Stimulated activated CD4-positive, alpha-beta T cell treated with anti-CD3 and anti-CD28 coated beads, Interleukin-1b, Interleukin-23, amount 100 ng/mL, for 24 hours (primary cell): ENCODE data around the gene KCNJ2.

ENCODE experiments used
- DNase-seq, 4 experiments: peaks; one replicate each; pipeline ENCODE4 v3.0.0-alpha.2; 2020; ENCODE audit warnings: low read depth in 4 of 4, low spot score in 1 of 4

The KCNJ2 gene

DNA sequence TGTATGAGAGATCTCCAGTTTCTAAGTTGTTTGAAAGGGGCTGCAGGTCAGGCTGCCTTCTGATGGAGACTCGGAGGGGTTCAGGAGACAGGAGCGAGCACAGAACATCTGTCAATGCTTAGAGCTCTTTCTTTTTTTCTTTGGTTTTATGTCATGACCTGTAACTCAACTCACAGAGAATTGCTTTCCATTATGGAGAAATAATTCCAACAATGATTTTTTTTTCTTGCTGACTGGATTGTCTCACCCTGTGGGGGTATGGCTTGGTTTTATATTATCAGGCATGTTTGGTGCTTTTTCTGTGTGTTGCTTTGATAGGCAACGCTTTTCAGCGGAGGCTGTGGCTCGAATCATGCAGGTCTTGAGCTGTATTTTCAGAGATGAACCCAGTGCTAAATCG is 10.7 kb upstream of the KCNJ2 start:
- DNase-seq = no peak

GRCh38 chr17:70159980-70160379 is 9.4 kb upstream of the KCNJ2 start:
- DNase-seq = no peak

DNA sequence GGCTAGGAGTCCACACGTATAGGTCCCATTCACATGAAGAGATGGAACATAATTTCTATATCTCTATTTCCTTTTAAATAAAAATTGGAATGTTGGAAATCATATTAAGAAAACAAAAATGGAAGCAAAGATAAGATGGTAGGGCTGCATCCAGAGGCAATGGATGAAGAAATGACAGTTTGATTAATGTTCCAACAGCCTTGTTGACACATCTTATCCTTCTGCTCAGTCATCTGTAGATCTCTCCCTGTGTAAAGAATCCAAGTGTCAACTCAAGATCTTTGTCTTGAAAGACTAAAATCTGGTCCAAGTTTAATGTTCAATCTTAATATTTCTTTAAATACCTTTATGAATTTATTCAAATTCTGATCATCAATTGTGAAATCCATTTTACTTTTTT is 7.8 kb upstream of the KCNJ2 start:
- DNase-seq = no peak

GRCh38 chr17:70165383-70165782 is 3.9 kb upstream of the KCNJ2 start:
- DNase-seq = no peak

GRCh38 chr17:70166615-70167014 is 2.7 kb upstream of the KCNJ2 start:
- DNase-seq = no peak

DNA sequence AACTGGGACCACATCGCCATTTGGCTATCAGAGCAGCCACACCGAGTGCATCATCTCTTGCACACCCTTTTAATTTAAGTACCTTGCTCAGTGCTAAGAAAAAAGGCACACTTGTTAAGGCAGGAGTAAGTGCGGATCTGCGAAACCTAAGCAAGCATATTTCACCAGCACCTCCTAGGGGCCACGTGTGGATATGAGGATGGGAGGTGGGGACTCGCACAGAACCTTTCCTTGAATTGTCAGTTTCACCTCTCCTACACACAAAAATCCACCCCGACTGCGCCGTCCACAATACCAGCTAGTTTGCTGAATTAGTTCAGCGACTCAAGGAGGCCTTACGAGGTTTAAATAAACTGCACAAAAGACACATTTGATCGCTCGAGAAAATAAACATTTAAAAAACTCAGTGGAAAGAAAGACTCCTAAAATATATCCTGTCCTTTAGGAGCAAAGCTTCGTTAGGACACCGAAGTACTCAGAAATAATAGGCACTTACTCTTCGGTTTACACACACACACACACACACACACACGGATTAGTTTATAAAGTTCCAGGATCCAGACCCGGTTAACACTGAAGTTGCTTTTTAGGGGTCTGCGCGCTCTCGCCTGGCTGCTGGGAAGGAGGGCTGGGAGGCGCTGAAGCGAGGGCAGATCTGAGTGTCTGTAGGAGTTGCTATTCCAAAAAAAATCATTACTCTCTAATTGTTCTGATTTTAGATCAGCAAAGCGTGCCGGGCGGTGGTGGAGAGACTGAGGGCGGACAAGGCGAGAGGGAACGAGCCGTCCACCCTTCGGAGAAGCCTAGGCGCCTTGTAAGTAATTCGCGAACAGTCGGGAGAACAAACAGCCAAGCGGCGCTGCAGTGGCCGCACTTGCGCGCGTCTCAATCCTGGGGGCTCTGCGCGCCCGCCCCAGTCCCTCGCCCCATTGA is 1.0 kb upstream of the KCNJ2 start:
- no peak for DNase-seq

DNA sequence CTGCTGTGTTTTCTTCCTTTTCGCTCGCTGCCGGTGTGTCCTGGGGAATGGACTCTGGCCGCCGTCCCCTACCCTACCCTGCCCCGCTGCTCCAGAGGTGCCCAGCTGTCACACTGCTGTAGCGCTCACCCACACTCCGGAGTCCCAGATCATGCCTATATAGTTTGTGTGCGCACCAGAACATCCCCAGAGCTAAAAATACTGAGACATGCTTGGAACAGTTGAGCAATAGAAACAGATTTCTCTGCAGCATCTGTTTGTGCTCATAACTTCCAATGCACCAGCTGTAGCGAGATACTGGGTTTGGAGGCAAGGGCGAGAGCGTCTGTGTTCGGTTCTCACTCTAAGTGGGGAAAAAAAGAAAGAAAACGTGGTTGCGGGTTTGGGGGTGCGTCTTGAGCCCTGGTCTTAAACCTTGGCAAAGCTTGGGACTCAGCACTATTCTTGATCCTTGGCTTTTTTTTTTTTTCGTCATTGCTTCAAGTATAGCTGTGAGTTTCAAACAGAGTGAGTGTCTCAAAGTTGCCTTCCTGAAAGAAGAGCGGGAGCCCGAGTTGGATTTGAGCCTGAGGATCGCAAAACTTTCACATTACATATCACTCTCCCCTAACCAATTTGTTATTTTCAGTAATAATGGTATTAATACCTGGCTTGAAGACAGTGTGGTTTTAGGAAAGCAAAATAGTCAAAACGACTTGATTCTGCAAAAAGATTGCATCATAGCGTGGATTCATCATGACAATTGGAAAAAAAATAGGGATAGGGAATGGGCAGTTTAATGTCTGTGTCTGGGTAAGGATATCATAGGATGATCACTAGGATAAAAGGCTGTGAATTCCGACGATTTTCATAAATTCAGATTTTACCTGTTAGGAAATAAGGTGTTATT is 621 bp downstream of the KCNJ2 start:
- no peak for DNase-seq

GRCh38 chr17:70171159-70171558 is 1.8 kb downstream of the KCNJ2 start:
- no peak for DNase-seq

DNA sequence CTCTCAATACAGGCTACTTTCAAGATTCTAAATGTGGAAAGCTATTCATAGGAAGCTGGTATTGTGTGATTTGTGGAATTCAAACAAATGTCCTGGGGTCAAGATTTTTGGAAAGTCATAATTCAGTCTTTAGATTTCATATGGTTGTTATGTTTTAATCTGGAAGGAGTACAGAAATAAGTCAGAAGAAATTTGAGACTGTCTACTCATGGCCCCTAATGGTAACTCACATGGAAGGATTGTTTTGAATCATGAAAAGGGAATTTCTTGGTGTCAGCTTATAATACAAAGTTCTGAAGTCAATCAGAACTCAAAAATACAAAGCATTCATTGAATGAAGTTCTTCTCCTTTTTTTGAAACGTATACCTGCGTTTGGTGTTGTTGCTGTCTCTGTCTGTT is 3.1 kb downstream of the KCNJ2 start:
- no peak for DNase-seq

DNA sequence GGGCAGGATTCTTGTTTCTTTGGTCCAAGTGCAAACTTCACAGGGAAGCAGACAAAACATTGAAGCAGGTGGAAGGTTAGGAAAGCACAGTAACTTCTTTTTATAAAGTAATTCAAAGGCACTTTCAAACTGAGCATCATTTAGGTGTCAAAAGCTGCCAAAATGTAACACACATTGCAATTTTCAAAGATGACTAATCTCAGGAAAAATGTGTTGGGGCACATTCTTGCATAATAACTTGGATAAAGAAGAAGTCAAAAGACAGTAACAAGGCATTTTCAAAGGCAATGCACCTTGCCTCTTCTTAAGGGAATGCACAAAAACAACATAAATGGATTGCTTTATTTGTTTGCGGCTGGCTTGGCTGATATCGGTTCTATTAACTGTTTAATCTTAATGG is 3.6 kb downstream of the KCNJ2 start:
- no peak for DNase-seq

DNA sequence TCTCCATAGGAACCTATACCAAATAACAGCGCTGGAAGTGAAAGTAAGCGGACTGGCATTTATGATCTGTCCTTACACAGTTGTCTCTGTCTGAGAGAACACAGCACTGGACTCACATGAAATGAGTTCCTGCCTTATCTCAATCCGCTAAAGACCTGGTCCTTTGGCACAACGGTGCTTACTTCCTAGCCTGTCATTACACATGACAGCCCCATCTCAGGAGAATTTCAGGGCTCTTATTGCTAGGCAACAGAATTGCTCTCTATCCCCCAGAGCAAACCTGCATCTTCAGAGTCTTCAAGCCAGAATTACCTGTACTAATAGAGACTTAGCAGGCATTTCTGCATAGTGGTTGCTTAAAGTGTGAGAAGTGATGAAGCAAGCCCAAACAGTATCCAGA is 4.3 kb downstream of the KCNJ2 start:
- no peak for DNase-seq

- no peak for DNase-seq
These were observed 12.0 kb downstream of the KCNJ2 start for GRCh38 chr17:70181376-70181775.

- no peak for DNase-seq
These were observed 12.5 kb downstream of the KCNJ2 start for GRCh38 chr17:70181866-70182265.

DNA sequence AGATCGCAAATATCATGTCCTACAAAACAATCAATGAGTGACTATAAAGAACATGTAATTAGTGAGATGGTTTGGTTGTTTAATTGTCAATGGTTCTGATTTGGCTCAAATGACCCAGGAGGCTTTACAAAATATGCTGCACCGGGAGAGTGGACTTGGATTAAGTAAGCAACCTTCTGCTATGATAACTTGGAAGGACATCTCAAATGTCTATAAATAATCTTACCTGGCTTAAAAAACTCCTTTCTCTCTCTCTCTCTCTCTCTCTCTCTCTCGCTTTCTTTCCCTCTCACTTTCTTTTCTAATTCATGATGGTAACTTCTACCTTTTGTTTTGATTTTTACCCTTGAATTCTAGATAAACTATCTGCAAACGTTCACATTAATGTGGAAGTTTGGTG is 14.2 kb downstream of the KCNJ2 start:
- no peak for DNase-seq

- no peak for DNase-seq
These were observed 14.9 kb downstream of the KCNJ2 start for GRCh38 chr17:70184207-70184606.

DNA sequence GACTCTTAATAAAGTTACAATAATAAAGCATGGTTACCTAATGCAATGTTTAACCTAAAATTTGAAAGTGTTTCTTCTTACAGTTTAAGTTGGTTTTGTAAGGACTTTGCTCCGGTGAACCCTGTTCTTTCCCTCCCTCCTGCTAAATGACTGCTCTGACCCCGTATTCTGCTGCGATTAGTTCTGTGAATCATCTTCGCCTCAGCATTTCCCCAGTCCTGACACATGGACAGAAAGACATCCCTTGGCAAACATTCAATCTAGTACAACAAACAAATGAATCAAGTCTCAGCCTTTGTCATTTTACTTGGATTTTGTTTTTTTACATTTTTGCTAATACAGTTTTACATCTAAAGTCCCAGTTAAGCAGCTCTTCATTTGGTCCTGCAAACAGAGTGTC is 15.4 kb downstream of the KCNJ2 start:
- DNase-seq = no peak

GRCh38 chr17:70185285-70185684 is 16.0 kb downstream of the KCNJ2 start:
- DNase-seq = no peak

DNA sequence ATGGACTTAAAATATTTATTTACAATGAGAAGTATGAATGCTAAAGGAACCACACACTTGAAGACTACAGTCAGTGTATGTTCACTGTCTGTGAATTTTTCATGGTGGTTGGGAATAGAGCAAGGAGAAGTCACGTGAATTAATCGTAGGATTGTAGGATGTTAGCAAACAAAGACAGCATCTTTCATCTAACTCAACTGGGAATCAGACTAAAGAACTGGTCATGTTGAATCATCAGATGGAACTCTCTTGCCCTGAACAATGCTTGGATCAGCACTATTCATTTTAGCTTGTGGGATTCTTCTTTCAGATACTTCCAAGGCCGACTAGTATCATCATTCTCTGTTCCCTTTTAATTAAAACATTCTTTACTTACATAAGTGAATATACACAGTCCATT is 18.1 kb downstream of the KCNJ2 start:
- DNase-seq = no peak

DNA sequence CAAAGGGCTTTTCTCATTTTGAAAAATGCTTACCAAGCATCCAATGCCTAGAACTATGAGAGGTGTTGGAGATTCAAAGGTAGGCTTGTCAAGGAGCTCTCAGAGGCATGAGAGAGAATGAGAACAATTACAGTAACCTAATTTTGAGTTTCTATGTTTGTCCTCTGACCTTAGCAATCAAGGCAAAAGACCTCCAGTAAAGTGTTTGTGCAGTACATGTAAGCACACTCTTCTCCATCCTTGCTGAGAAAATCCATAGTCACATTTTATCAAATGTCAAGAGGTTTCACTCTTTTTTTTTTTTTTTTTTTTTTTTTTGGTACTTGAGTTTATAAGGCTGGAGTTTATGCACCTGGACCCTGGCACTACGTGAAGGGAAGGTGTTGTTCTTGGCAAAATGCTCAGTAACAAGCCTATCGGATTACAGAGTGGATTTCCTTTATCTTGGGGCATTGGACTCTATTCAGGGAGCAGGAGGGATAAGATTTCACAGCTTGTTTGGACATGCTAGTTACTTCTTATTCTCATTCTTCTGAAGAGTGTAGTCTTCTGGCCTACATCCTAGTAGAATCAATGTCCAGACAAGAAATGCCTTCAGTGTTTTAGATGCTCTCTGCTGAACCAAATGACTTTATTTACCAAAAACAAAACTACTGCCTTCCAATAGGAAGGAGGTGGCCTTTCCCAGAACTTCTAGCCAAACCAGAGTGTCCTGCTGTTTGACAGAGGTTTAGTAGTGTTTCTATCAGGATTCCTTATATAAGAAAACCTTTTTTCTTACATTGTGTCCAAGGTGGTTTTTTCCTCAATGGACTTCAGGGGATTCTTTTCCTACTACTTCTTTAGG is 21.9 kb downstream of the KCNJ2 start:
- no peak for DNase-seq

DNA sequence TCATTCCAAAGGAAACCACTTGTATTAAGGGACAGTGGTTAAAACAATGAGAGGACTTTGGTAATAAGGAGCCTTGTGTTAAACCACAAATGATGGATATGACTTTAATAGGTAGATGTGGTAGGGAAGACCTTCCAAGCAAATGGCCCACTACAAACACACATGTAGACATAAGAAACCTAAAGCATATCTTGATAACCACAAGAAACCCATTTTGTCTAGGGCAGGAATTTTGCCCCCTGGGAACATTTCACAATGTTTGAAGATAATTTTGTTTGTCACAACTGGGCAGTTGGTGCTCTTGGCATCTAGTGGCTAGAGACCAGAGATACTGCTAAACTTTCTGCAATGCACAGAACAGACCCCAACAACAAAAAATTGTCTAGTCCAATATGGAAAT is 25.8 kb downstream of the KCNJ2 start:
- no peak for DNase-seq

DNA sequence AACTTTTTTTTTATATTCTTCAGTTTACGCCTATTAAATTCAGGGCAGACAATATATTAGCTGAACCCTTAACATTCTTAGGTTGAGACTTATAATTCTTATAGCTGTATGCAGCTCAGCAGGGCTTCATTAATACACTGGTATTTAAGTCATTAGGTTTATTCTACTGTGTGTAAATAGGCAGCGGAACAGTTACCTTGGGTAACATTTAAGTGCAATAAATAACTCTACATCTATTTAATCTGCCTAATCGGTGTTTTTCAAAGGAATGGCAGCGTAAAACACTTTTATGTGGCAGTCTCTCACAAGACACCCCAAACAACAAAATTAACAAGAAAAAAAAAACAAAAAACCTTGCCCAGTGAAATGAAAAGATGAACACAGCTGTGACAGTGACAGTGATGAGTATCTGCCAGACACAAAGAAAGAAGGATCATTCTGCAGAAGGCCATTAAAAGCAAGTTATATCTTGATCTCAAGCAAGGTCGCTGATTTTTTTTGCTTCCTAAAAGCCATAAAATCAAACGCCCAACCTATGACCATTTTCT is 32.6 kb downstream of the KCNJ2 start:
- no peak for DNase-seq
